H9 (cell line): ENCODE results near the gene LRRC8E. TPM values are rescaled to one million over a fixed set of nuclear protein-coding genes. Genes with fewer than 3 reads are reported as not detected.

Experiments
- DNase-seq: peaks from one replicate; pipeline ENCODE4 v3.0.0-alpha.2; 2017
- H2AFZ ChIP-seq: one replicate; pipeline ENCODE4 v1.6.1; 2013; ENCODE audit warnings: mild to moderate bottlenecking, low read length, control low read depth, moderate library complexity
- H2AK5ac ChIP-seq: 2 replicates; pipeline ENCODE4 v1.6.1; 2013; ENCODE audit warnings: low read length, control low read depth, mixed read lengths; ENCODE audit not compliant: insufficient read length
- H2BK120ac ChIP-seq: one replicate; pipeline ENCODE4 v1.6.1; 2013; ENCODE audit warnings: low read depth, mild to moderate bottlenecking, low read length, control low read depth, inconsistent platforms; ENCODE audit not compliant: poor library complexity, severe bottlenecking
- H2BK12ac ChIP-seq: 2 replicates; pipeline ENCODE4 v1.6.1; 2013; ENCODE audit warnings: low read length, control low read depth, mixed read lengths, low read depth; ENCODE audit not compliant: insufficient read length
- H2BK15ac ChIP-seq: 2 replicates; pipeline ENCODE4 v1.6.1; 2013; ENCODE audit warnings: low read depth, low read length, control low read depth
- H2BK20ac ChIP-seq: one replicate; pipeline ENCODE4 v1.6.1; 2013; ENCODE audit warnings: low read depth, mild to moderate bottlenecking, low read length, control low read depth, inconsistent platforms; ENCODE audit not compliant: poor library complexity, severe bottlenecking
- H2BK5ac ChIP-seq: 2 replicates; pipeline ENCODE4 v1.6.1; 2013; ENCODE audit warnings: low read length, control low read depth, mixed read lengths; ENCODE audit not compliant: insufficient read length
- H3K14ac ChIP-seq: 2 replicates; pipeline ENCODE4 v1.6.1; 2013; ENCODE audit warnings: low read length, control low read depth; ENCODE audit not compliant: insufficient read depth
- H3K18ac ChIP-seq: 2 replicates; pipeline ENCODE4 v1.6.1; 2013; ENCODE audit warnings: low read depth, mild to moderate bottlenecking, mixed read lengths, low read length, control low read depth; ENCODE audit not compliant: insufficient read length
- H3K23ac ChIP-seq: 2 replicates; pipeline ENCODE4 v1.6.1; 2013; ENCODE audit warnings: low read length, control low read depth, mixed read lengths, low read depth; ENCODE audit not compliant: insufficient read length
- H3K23me2 ChIP-seq: 2 replicates; pipeline ENCODE4 v1.6.1; 2013; ENCODE audit warnings: low read depth, mild to moderate bottlenecking, mixed read lengths, low read length, control low read depth; ENCODE audit not compliant: insufficient read length, poor library complexity, severe bottlenecking
- H3K27ac ChIP-seq: 2 replicates; pipeline ENCODE4 v1.5.1; 2013; ENCODE audit warnings: low read length, control low read depth, mixed read lengths, low read depth; ENCODE audit not compliant: insufficient read length
- H3K27me3 ChIP-seq: 2 replicates; pipeline ENCODE4 v1.6.1; 2013; ENCODE audit warnings: low read length, control low read depth, inconsistent platforms; ENCODE audit not compliant: insufficient read depth
- H3K4ac ChIP-seq: 2 replicates; pipeline ENCODE4 v1.6.1; 2013; ENCODE audit warnings: low read depth, mild to moderate bottlenecking, control low read depth, inconsistent platforms, low read length, moderate library complexity
- H3K4me1 ChIP-seq: 2 replicates; pipeline ENCODE4 v1.6.1; 2013; ENCODE audit warnings: low read length, control low read depth, inconsistent platforms; ENCODE audit not compliant: insufficient read depth
- H3K4me2 ChIP-seq: 2 replicates; pipeline ENCODE4 v1.6.1; 2013; ENCODE audit warnings: low read length, control low read depth, mixed read lengths; ENCODE audit not compliant: insufficient read length, insufficient read depth
- H3K56ac ChIP-seq: 2 replicates; pipeline ENCODE4 v1.6.1; 2013; ENCODE audit warnings: low read depth, mild to moderate bottlenecking, mixed read lengths, low read length, control low read depth; ENCODE audit not compliant: insufficient read length
- H3K79me1 ChIP-seq: 2 replicates; pipeline ENCODE4 v1.6.1; 2013; ENCODE audit warnings: low read depth, mild to moderate bottlenecking, moderate library complexity, low read length, control low read depth, inconsistent platforms; ENCODE audit not compliant: insufficient read depth, poor library complexity, severe bottlenecking
- H3K79me2 ChIP-seq: 2 replicates; pipeline ENCODE4 v1.6.1; 2013; ENCODE audit warnings: low read length, control low read depth, inconsistent platforms; ENCODE audit not compliant: insufficient read depth
- H3K9ac ChIP-seq: 2 replicates; pipeline ENCODE4 v1.6.1; 2013; ENCODE audit warnings: low read length, control low read depth, mixed read lengths; ENCODE audit not compliant: insufficient read length; ENCODE audit errors: extremely low read depth
- H3K9me3 ChIP-seq: one replicate; pipeline ENCODE4 v1.6.1; 2013; ENCODE audit warnings: low read depth, low read length, inconsistent platforms; ENCODE audit not compliant: control insufficient read depth
- H3T11ph ChIP-seq: one replicate; pipeline ENCODE4 v1.6.1; 2013; ENCODE audit warnings: mild to moderate bottlenecking, low read length, control low read depth, inconsistent platforms
- H4K20me1 ChIP-seq: one replicate; pipeline ENCODE4 v1.6.1; 2013; ENCODE audit not compliant: control insufficient read depth, insufficient read length, insufficient read depth
- H4K5ac ChIP-seq: 2 replicates; pipeline ENCODE4 v1.6.1; 2013; ENCODE audit warnings: low read depth, mild to moderate bottlenecking, mixed read lengths, low read length, control low read depth; ENCODE audit not compliant: insufficient read length
- H4K8ac ChIP-seq: replicated peaks from 2 replicates; pipeline ENCODE4 v1.6.1; 2013; ENCODE audit warnings: low read length, control low read depth, mixed read lengths, low read depth; ENCODE audit not compliant: insufficient read length
- H4K91ac ChIP-seq: 2 replicates; pipeline ENCODE4 v1.6.1; 2013; ENCODE audit warnings: low read depth, mild to moderate bottlenecking, moderate library complexity, mixed read lengths, low read length, control low read depth; ENCODE audit not compliant: insufficient read length
- H3K27ac Mint-ChIP-seq, 3 experiments: 2 replicates in 2 of 3; 3 replicates in 1 of 3; pipeline ENCODE4 v1.8.0; 2020 to 2021; ENCODE audit warnings: mixed read lengths in 3 of 3, mild to moderate bottlenecking in 1 of 3, moderate library complexity in 1 of 3
- H3K27me3 Mint-ChIP-seq: 2 replicates; pipeline ENCODE4 v1.8.0; 2021; ENCODE audit warnings: low read depth, mild to moderate bottlenecking, moderate library complexity, mixed read lengths
- H3K36me3 Mint-ChIP-seq, 3 experiments: 2 replicates in 2 of 3; 3 replicates in 1 of 3; pipeline ENCODE4 v1.8.0; 2020 to 2021; ENCODE audit warnings: low read depth in 3 of 3, mixed read lengths in 3 of 3; ENCODE audit not compliant: insufficient read depth in 1 of 3
- H3K4me1 Mint-ChIP-seq, 2 experiments: 2 replicates each; pipeline ENCODE4 v1.8.0; 2020; ENCODE audit warnings: mixed read lengths in 2 of 2
- H3K4me3 Mint-ChIP-seq, 2 experiments: 2 replicates in 1 of 2; 3 replicates in 1 of 2; pipeline ENCODE4 v1.8.0; 2020 to 2021; ENCODE audit warnings: mild to moderate bottlenecking in 2 of 2, mixed read lengths in 2 of 2, moderate library complexity in 1 of 2
- H3K9me3 Mint-ChIP-seq, 2 experiments: 2 replicates in 1 of 2; 3 replicates in 1 of 2; pipeline ENCODE4 v1.8.0; 2020; ENCODE audit warnings: mild to moderate bottlenecking in 2 of 2, mixed read lengths in 2 of 2, moderate library complexity in 1 of 2
- CTCF ChIP-seq: fragments of 200-600 bp; sonication (generic); conservative IDR thresholded peaks from 3 replicates; pipeline ENCODE4 v1.8.0; 2021; ENCODE audit warnings: antibody characterized with exemption, mild to moderate bottlenecking
- WGBS: extraction: QIAGEN DNeasy Blood & Tissue Kit; methylation state at CpG from one replicate; pipeline ENCODE4 v1.1.7; 2013; ENCODE audit warnings: missing lambda C conversion rate, low lambda C conversion rate, mixed read lengths; ENCODE audit not compliant: insufficient read length; ENCODE audit errors: extremely low coverage; 5-methylcytosine and 5-hydroxymethylcytosine counted together
- total RNA-seq: library from RNA; stranded (reverse); gene quantifications from 2 replicates; pipeline ENCODE4 v1.2.1, GENCODE V29; 2021

Gene LRRC8E
- total RNA-seq, 1 experiment from 2014 or later = 4.8 TPM

- H3K4ac ChIP-seq = no peak overlapping the region
- no peak overlapping the region for H3K23ac ChIP-seq
- peaks cover 10 to 40% of the 10 kb centered on the region in 2 experiments for H3K4me1 Mint-ChIP-seq
- H3K4me3 Mint-ChIP-seq = no peak overlapping the region
- no peak overlapping the region for H3K9ac ChIP-seq
- H3K23me2 ChIP-seq = peaks cover 22% of the 10 kb centered on the region
- peaks cover 4% of the 10 kb centered on the region; the same call in 1 of the 2 replicates for H3K27me3 ChIP-seq
- H3K79me2 ChIP-seq = no peaks in the 10 kb centered on the region
- H2AFZ ChIP-seq = no peak overlapping the region
- H3K18ac ChIP-seq = no peak overlapping the region
- no peak overlapping the region for H2BK12ac ChIP-seq
- H3K27ac ChIP-seq = no peak overlapping the region
- H3K9me3 Mint-ChIP-seq = no peaks in the 10 kb centered on the region
- H3K79me1 ChIP-seq = no peaks in the 10 kb centered on the region
- no peaks in the 10 kb centered on the region for H3K9me3 ChIP-seq
- H3K27ac Mint-ChIP-seq = no peak overlapping the region
- H4K20me1 ChIP-seq = peaks cover 6% of the 10 kb centered on the region
- no peak overlapping the region for H2AK5ac ChIP-seq
- H3T11ph ChIP-seq = no peak overlapping the region
- no peak overlapping the region for H2BK120ac ChIP-seq
- H2BK5ac ChIP-seq = no peak overlapping the region
- H4K91ac ChIP-seq = no peak overlapping the region
- no peak overlapping the region for H2BK20ac ChIP-seq
- DNase-seq = no peak
- no CpG with 5 or more reads among the region's 18 CpGs for WGBS
- H2BK15ac ChIP-seq = no peak overlapping the region
- no peak overlapping the region for H3K4me2 ChIP-seq
- H4K5ac ChIP-seq = no peak overlapping the region
- H3K36me3 Mint-ChIP-seq = no peaks in the 10 kb centered on the region; a peak in 1 of 7 replicates
- no peaks in the 10 kb centered on the region; the same call in 1 of the 2 replicates for H3K4me1 ChIP-seq
- TF ChIP-seq CTCF = no peak
- H3K14ac ChIP-seq = no peak overlapping the region
- H3K56ac ChIP-seq = no peak overlapping the region
- H4K8ac ChIP-seq = no peak overlapping the region
- H3K27me3 Mint-ChIP-seq = peaks cover 60% of the 10 kb centered on the region
Measured at GRCh38 chr19:7864690-7865074, 23.6 kb upstream of the LRRC8E start.
